ENCODE results near the gene SLC35F1.
A peak's percentile ranks its signal among the peaks of the same experiment; 100 is the strongest.
"Not testable (repeated sequence)": the region's sequence is repeated elsewhere in the genome, so short reads cannot be mapped to it uniquely, and the experiment has no call there.

Gene SLC35F1

DNA sequence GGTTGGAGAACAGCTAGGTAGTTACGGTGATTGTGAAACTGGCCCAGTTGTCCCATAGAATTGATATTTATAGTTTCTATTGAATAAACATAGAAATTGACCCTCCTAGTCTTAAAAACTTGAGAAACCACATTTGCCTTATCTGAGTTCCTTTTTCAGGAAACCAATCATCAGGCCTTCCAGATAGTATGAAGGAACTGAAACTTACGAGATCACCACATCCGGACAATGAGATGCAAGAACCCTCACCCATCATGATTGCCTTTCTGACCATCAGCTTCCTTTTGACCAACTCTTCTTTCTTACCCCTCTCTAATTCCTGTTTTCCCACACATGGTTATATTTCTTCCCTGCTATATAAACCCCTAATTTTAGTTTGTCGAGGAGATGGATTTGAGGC is 21.8 kb downstream of the SLC35F1 start:
- no peak for DNase-seq

DNA sequence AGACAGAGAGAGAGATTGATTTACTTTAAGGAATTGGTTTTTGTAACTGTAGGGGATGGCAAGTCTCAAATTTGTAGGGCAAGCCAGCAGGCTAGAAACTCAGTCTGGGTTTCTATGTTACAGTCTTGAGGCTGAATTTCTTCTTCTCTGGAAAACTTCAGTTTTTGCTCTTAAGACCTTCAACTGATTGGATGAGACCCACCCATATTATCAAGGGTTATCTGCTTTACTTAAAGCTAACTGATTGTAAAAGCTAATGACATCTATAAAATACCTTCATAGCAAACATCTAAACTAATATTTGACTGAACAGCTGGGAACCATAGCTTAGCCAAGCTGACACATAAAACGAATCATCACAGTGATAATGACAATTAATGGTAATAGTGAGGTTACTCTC is 22.4 kb downstream of the SLC35F1 start:
- no peak for DNase-seq

DNA sequence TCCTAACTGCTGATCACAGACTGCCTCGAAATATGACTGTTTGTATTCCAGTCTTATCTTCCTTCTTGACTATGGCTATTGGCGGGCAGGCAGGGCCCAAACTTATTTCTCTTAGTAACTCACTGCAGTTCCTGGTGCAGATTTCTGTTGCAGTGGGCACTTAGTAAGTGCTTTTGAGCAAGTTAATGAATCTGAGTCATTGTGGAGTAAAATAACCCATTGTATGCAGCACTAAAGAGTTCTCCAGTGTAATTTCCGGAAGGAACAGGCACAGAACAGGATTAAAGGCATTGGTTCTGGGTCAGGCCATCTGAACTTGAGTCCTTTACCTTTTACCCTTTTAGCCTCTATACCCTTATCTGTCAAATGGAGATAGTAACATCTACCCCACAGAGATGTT is 23.6 kb downstream of the SLC35F1 start:
- no peak for DNase-seq

DNA sequence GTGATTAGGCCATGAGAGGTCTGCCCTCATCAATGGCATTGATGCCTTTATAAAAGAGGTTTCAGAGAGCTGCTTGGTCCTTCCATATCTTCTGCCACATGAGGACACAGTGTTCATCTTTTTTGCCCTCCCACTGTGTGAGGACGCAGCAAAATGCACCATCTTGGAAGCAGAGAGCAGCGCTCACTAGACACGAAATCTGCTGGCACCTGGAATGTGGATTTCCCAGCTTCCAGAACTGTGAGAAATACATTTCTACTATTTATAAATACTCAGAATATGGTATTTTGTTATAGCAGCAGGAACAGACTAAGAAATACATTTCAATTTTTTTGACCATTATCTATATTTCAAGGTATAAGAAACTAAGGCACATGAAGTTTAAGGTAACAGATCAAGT is 24.9 kb downstream of the SLC35F1 start:
- no peak for DNase-seq

DNA sequence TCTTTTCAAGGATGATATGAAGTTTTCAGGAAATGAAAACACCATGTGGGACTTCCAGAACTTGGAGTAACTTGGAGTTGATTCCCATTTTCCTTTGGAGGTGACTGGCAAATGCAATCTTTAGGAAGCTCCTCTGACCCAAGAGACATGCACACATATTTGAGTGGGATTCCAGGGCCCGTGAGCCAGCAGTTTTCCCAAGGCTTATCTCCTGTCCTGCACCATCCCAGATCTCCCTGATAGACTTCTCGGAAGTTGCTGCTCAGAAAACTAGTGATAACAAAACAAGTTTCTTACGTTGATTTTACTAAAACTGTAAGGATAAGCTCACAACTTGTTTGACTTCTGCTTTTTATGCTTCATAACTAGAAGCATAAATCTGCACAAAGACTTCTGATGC is 25.6 kb downstream of the SLC35F1 start:
- no peak for DNase-seq

DNA sequence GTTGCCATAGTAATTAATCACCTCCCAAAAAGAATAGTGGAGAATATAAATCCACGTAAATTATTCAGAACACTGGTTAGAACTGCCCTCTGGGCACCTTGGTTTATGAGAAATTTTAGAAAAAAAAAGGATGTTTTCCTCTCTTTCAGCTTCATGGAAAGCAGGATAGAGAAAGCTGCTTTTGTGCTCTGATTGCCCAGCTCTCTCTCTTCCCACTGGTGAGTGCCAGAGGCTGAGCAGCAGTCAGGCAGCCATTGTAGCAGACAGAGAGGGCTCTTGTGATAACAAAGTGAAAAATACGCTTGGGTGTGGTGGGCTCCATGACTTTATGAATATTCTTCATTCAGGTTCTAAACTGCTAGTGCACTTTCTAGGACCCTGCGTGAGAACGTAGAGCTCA is 26.4 kb downstream of the SLC35F1 start:
- no peak for DNase-seq

DNA sequence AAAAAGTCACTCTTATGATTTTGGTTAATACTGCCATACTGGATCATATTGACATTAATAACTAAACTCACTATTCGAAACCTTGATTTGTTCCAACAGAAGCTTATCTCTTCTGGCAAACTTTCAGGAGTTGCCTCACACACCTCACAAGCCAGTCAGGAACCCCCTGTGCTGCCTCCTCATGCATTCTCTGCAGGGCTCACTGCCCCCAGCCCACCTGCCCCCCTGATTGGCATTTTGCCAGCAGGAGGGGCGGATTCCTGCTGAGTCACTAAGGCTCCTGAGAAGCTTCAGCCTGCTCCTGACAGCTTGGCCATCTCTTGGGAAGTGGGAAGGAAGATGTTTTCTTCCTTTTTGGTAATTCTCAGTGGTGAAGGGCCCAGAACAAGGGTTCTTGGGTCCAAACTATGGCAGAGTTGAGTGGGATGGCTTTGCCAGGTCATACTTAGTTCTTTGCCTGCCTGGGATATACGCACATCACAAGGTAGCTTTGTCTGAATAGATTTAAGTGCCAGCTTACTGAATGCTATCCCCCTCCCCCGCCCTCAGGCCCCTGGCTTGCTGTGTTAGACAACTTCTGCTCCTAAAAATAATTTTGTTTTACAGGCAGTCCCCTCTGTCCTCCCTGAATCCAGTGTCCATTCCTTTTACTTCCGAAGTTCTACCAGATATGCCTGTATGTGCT is 31.4 kb downstream of the SLC35F1 start:
- peak; percentile 16 for DNase-seq

DNA sequence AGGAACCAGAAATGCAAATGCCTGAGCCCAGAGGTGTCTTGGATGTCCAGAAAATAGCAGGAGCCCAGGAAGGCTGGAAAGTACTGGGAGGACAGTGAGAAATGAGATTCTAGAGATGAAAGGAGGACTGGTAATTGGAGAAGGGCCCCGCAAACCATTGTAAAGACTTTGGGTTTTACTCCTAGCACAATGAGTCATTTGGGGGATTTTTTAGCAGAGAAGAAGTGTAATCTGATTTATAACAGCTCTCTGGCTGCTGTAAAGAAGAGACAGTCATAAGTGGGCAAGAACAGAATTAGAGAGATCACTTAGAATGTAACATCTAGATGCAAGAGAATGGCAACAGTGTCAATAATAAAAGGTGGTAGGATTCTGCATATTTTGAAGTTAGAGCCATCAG is 40.2 kb downstream of the SLC35F1 start:
- DNase-seq: no peak

DNA sequence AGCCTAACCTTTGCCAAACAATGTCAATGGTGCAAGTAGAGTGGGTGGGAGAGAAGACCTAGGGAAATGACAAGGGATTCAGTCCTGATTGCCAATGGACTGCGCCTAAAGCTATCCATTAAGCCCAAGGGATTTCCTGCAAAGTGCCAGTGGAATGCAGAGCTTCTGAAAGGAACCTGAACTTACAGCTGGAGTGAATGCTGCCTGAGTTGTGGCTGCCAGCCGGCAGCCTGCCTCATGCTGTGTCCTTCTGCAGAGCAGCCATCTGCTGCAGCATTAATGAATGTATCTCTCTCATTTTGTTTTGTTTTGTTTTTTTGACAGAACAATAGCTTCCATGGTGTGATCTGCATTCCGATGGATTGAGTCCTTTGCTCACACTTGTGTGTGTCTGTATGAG is 44.7 kb downstream of the SLC35F1 start:
- peak; percentile 19 for DNase-seq

DNA sequence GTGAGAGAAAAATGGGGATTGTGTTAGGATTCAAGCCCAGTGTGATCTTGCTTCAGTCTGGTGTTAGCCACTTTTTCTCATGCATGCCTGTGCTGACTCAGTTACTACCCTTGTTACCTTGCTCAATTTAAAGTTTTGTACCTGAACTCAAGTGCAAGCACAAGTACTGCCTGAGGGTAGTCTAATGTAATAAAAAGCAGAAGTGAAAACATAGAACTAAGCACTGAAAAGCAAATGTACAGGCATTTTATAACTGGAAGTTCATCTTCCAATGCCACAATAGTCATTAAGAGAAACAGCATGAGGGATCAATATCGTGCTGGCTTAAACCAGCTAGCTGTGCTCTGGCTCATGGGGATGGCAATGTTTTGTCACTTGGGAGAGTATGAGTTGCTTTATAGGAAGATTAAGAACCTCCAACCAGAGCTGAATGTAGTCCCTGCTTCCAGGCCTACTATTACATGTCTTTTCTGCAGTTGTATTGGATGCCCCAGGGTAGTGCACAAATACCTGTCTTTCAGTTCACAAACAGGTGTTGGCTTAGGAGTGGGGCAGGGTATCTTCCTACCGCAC is 48.7 kb downstream of the SLC35F1 start:
- no peak for DNase-seq

DNA sequence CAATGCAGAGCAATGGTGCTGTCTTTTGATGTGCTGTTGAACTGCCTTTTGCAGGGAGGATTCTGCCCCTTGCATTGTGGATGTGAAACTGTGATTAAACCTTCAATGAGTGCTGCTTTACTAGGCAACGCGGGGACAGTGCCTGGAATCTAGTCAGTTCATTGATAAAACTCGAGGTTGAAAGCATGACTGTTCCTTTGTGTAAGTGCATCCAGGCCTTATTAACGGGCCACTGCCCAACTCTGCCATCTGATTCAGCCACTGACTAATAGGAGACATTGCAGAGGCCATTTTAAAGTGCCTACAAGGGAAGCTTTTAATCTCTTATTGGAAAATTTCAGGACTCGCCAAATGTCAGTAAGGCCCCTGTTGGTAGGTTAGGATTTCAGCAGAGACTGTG is 49.3 kb downstream of the SLC35F1 start:
- DNase-seq: no peak

DNA sequence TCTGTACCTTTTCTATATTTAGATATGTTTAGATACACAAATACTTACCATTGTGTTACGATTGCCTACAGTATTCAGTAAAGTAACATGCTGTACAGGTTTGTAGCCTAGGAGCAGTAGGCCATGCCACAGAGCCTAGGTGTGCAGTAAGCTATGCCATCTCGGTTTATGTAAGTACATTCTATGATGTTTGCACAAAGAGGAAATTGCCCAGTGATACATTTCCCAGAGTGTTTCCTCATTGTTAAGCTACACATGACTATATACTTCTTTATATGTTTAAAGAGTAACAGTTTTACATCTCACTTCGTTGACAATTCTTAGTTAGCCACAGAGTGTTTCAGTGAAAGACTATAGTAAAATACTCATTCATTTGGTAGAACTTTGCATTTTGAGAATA is 51.5 kb downstream of the SLC35F1 start:
- no peak for DNase-seq

DNA sequence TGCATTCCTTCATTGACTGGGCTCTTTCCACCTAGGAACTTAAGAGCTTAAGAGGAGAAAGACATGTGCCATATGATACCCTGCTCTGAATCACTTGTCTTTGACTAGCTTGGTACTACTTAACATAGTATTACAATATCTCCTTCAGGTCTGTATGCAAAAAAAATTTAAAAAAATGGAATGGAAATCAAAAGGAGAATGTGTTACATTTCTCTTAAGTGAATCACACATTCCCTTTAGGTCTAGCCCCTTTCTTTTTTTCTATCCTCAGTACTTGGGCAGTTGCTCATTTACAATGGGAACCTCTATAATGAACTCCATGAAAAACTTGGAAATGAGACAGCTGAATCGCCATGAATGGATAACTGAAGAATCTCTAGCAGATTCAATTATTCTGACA is 53.8 kb downstream of the SLC35F1 start:
- no peak for DNase-seq

DNA sequence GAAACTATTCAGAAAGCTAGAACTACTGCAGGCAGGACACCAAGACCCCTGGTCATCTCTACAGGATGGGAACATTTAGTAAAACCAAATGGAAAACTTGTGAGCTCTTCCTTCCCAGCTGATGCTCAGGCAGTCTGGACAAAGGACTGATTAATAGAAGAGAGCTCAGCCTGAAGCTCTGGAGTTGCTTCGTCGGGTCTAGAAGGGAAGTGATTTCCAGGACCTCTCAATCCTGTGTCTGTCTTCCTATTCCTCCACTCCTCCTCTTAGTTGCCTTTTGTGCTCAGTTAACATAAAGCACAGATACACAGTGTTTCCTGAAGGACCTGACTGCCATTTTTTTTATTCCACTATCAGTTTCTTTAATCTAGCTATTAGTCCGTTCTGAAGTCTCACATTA is 54.2 kb downstream of the SLC35F1 start:
- DNase-seq: no peak

DNA sequence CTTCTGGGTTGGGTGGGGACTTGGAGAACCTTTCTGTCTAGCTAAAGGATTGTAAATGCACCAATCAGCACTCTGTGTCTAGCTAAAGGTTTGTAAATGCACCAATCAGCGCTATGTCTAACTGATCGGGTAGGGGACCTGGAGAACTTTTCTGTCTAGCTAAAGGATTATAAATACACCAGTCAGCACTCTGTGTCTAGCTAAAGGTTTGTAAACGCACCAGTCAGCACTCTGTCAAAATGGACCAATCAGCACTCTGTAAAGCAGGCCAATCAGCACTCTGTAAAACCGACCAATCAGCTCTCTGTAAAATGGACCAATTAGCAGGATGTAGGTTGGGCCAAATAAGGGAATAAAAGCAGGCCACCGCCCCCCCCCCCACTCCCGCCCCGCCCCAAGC is 58.7 kb downstream of the SLC35F1 start:
- DNase-seq: not testable (repeated sequence)

DNA sequence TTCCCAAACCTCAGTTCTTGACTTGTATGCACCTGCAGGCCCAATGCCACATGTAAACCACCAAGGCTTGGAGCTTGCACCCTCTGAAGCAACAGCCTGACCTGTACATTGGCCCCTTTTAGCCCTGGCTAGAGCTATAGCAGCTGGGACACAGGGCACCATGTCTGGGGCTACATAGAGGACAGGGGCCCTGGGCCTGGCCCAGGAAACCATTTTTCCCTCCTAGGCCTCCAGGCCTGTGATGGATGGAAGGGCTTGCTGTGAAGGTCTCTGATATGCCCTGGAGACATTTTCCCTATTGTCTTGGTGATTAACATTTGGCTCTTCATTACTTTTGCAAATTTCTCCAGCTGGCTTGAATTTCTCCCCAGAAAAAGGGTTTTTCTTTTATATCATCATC is 64.6 kb downstream of the SLC35F1 start:
- DNase-seq: no peak

DNA sequence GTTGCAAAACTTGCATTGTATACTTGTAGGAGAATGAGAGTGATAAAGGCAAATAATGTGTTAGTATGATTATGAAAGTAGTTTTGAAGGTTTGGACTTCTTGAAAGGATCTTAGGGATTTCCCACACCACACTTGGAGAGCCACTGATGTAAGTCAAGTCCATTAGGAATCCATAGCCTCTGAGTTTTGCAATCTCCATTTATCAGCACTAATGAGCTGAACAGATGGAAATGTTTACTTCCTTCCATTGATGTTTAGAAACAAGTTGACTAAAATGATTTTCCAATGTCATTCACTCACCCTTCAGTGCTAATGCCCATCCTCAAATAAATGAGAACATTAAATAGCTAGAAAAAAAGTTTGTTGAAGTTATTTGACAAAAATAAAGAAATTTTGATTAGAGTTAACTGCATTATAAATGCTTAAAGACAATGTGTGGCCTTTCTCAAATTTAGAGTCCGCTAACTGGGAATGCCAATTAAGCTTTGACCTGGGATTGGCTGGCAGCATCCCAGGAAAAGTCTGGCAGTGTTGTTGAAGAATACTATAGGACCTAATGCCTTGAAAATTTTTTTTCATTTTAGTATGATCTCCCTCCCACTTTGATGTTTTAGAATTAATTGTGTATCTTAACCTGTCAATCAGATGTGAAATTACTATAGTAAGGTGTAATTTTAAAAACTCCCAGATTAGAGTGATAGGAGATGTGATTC is 68.0 kb downstream of the SLC35F1 start:
- DNase-seq: no peak

DNA sequence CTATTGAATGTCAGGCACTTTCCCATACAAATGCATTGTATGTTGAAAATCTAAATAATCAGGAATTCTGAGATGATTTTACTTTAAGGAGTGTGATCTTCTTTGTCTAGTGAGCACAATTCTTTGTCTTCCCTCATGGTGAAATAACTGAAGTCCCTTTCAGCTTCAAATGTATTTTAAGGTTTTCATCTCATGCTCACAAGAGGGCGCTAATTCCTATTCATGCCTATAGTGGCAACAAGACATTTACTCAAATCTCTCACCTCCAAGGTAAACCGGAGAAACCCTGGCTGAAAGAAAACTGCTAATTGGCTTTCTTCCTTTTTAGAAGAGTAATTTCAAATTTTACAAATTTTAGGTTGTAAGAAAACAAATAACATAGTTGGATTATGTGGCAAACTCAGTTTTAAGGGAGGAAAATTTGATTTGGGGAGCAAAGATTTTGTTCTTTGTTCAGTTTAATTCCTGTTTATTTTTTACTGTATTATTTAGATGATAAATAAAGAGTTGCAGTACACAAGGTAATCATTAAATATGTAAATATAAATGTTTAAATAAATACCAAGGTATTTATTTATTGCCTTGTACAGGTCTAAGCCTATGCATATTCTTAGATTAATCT is 69.1 kb downstream of the SLC35F1 start:
- DNase-seq: peak; percentile 49

DNA sequence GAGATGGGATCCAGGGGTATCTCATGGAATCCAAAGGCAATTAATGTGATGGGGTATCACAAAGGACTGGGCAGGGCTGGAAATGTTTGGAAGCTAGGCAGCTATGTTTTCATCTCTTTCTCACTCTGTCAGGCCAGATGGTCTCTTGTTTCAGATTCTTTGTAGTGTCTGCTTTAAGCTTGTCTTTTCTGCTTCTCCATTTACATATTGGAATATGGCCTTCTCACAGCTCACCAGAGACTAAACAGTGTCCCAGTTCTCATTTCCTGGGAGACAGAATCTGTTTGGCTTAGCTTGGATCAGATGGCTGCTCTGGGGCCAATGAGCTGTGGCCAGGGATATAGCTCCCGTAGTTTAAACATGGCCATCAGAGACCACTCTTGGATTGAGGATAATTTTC is 78.9 kb downstream of the SLC35F1 start:
- no peak for DNase-seq

DNA sequence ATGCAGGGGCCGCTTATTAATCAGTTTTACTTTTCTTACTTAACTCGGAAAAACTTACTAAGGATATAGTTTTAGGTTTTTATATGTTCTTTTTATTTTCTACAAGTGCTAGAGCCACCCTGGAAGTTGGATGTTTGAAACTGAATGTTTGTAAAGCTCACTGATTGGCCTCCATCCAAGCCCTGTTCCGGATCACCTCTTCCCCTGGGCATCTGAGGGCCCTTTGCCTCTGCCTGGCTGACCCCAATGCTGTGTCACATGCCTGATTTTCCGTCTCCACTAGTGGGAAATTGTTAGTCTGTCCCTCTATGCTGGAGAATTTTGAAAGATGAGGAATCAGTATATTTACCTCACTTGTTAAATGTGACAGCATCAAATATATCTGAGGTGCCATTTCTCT is 79.3 kb downstream of the SLC35F1 start:
- DNase-seq: peak; percentile 53

DNA sequence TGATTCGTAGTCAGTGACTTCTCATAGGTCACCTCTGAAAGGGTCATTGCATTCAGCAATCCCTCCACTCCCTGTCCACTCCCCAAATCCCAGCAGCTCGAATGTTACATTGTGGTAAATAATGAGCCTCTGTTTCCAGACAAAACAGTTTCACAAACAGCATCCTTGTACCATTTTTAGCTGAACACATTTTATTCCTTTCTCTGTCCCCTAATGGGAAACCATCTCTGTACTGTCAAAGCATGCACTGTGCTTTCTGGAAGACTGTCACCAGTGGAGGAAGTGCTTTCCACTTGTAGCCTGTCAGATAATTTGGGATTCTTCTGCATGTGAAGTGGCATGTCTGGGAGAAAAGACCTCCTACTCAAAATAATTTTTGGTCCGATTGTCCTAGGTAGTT is 82.0 kb downstream of the SLC35F1 start:
- DNase-seq: no peak

DNA sequence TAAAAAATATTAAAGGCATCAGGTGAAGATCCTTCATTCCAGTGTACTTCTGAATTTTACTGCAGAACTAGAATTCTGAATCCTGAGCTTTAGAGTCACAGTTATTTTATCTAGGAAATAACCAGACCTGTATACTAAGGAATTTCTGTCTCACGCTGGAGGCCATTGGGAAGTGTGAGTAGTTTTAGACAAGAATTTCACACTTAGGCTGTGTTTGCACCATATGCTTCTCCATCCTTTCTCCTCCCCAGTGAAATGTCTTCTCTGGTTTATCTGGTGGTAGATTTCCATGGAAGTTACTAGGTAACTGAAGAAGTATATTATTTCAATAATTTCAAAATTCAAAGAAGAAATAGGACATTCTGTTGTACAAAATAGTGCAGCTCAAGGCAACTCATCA is 83.1 kb downstream of the SLC35F1 start:
- DNase-seq: no peak

DNA sequence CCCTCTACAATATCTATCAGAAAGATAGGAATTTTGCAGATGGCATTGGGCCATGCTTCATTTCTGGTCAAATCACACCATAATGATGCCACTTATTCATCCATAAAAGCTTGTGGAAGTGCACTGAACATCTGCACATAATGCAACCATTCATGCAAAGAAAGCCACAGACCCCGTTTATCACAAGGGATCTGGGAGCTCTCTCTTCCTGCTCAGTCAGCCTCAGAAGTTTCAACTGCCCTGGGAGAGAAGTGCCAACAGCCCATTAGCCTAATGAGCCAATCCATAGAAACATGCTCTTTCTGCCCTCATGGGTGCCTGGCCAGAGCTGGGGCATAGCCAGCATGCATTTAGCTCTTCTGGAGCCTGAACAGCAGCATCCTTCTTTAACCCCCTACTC is 85.8 kb downstream of the SLC35F1 start:
- DNase-seq: peak; percentile 99

DNA sequence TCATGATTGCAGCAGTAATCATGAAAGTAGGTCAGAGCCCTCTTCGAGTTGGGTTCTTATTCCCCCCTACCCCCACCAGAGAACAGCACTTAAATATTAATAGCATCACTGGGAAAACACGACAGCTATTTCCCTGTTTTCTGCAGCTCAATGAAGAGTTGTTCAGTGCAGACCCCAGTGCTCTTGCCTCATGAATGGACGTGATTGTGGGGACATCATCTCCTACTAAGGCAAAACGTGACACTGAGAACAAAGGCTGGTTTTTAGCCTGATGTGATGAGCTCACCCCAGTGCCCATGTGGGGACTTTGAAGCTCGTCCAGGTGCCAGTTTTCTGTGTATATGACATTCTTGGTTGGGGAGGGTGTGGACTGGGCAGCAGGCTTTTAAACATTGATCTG is 105.9 kb downstream of the SLC35F1 start:
- peak; percentile 79 for DNase-seq
